HG02852 (cell line): ENCODE results near the gene RNFT2.

Experiments
- ATAC-seq: cut with Tn5 transposase; IDR thresholded peaks from one replicate; pipeline ENCODE4 v1.9.1; 2021; ENCODE audit warnings: mild to moderate bottlenecking, moderate library complexity; ENCODE audit not compliant: unreplicated experiment

The RNFT2 gene

DNA sequence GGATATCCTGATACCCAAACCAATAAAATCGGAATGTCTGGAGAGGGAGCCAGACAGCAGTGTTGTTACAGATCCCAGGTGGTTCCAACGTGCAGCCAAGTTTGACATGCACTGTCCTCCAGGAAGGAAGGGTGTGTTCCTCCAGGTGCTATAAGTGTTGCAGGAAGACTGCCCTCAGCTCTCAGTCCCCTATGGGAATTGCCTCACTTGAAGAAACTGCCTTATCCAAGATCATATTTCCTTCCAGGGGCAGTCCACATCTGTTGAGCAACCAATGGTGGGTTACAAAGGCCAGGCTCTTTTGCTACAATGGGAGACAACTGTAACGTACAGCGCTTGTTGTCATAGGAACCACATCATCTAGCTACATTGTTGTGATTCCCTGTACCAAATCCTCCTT lies 159.4 kb downstream of the RNFT2 start:
- no peak for ATAC-seq

DNA sequence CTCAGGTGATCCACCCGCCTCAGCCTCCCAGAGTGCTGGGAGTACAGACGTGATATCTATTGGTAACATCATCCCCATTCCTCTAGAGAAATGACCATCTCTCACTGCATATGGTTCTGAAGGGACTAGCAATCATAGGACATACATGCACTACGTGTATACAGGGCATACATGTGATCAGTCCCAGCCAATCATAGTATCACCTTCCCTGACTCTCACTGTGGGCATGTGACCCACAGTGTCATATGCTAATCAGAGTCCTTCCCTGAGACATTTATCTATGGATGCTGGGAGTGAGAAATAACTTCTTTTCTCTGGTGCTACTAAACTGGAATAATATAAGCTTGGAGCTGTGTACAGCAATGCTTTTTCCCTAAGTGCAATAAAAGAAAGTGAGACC lies 160.6 kb downstream of the RNFT2 start:
- no peak for ATAC-seq

DNA sequence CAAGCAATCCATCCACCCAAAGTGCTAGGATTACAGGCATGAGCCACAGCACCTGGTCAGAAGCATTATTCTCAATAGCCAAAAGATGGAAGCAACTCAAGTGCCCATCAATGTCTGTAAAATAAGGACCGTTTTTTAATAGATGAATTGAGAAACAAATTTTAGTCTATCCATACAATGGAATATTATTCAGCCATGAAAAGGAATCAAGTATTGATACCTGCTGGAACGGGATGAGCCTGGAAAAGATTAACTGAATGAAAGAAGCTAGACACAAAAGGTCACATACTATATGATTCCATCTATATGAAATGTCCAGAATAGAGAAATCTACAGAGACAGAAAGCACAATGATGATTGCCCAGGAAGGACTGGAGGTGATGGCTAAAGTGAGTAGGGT lies 163.5 kb downstream of the RNFT2 start:
- no peak for ATAC-seq
